K562 (cell line): ENCODE measurements around the gene PLEKHM3. TPM values are rescaled to one million over a fixed set of nuclear protein-coding genes. Genes with fewer than 3 reads are reported as not detected.

Source experiments
- ATAC-seq: fragments of 200-7000 bp; cut with Tn5 transposase; 3 replicates; pipeline ENCODE4 v1.9.1; 2020; ENCODE audit warnings: moderate library complexity
- BruUV-seq: library from RNA; stranded (reverse); fragments of 400-500 nt; replicated peaks from 2 replicates; lab custom pipeline; 2021; lab: Mats Ljungman, UMichigan
- CTCF ChIA-PET: fragments of 300-600 bp; formaldehyde crosslinking; extraction: SDS; loops from one replicate; lab custom pipeline; 2021; ENCODE audit warnings: low intra/inter-chr PET ratio; lab: Yijun Ruan, JAX
- POLR2A ChIA-PET: fragments of 300-600, 350-650 bp; sonication (Branson Sonifier 250); formaldehyde crosslinking; extraction: SDS; loops from one replicate; lab custom pipeline; 2021; ENCODE audit warnings: antibody characterized with exemption, inconsistent platforms; lab: Yijun Ruan, JAX
- DNase-seq, 4 experiments: peaks; one replicate each; pipeline versions ENCODE4 v3.0.0 to v3.0.0-alpha.2; 2011 to 2018; ENCODE audit warnings: low spot score in 3 of 4, mixed read lengths in 3 of 4; ENCODE audit errors: extremely low read depth in 1 of 4
- FAIRE-seq: peaks from 2 replicates; lab custom pipeline; 2011; peaks lifted over from hg19 to GRCh38; lab: Jason Lieb, UNC
- H2AFZ ChIP-seq: 2 replicates; pipeline ENCODE4 v1.6.0; 2011; ENCODE audit warnings: low read depth, low read length, control low read depth, inconsistent platforms
- H3K27ac ChIP-seq: fragments of 200-600 bp; 3 replicates; pipeline ENCODE4 v1.8.0; 2011; ENCODE audit warnings: low read depth, mild to moderate bottlenecking, control low read depth, inconsistent platforms, low read length, moderate library complexity, mixed read lengths; ENCODE audit errors: extremely low read depth
- H3K27me3 ChIP-seq, 2 experiments: fragments of 300-600 bp in 1 of 2; 2 replicates in 1 of 2; 3 replicates in 1 of 2; pipeline versions ENCODE4 v1.6.0 to v1.8.0; 2011; ENCODE audit warnings: inconsistent platforms in 2 of 2, low read length in 2 of 2, mild to moderate bottlenecking in 1 of 2, mixed read lengths in 1 of 2, moderate library complexity in 1 of 2; ENCODE audit not compliant: control insufficient read depth in 2 of 2, insufficient read depth in 2 of 2
- H3K36me3 ChIP-seq: fragments of 300-600 bp; 3 replicates; pipeline ENCODE4 v1.8.0; 2011; ENCODE audit warnings: mild to moderate bottlenecking, low read length, inconsistent platforms; ENCODE audit not compliant: control insufficient read depth, insufficient read depth
- H3K4me1 ChIP-seq, 2 experiments: fragments of 200-600 bp in 1 of 2; replicated peaks in 1 of 2; 2 replicates in 1 of 2; 3 replicates in 1 of 2; pipeline versions ENCODE4 v1.5.1 to v1.8.0; 2011; ENCODE audit warnings: inconsistent platforms in 2 of 2, low read length in 2 of 2, mild to moderate bottlenecking in 1 of 2, mixed read lengths in 1 of 2, moderate library complexity in 1 of 2; ENCODE audit not compliant: control insufficient read depth in 2 of 2, insufficient read depth in 2 of 2
- H3K4me2 ChIP-seq: 2 replicates; pipeline ENCODE4 v1.6.1; 2011; ENCODE audit warnings: low read length, control low read depth, inconsistent platforms, mixed read lengths; ENCODE audit not compliant: insufficient read depth
- H3K4me3 ChIP-seq: fragments of 200-600 bp; sonication (generic), shearing (Covaris generic); 2 replicates; pipeline ENCODE4 v1.5.1; 2016; ENCODE audit warnings: control low read depth, inconsistent platforms
- H3K79me2 ChIP-seq: fragments of 200-600 bp; 3 replicates; pipeline ENCODE4 v1.8.0; 2011; ENCODE audit warnings: low read length, inconsistent platforms; ENCODE audit not compliant: control insufficient read depth, insufficient read depth
- H3K9ac ChIP-seq, 2 experiments: 2 replicates each; pipeline versions ENCODE4 v1.6.0 to v1.6.1; 2011; ENCODE audit warnings: low read depth in 2 of 2, low read length in 2 of 2, control low read depth in 1 of 2, inconsistent platforms in 1 of 2, mild to moderate bottlenecking in 1 of 2, mixed read lengths in 1 of 2; ENCODE audit not compliant: insufficient read depth in 1 of 2
- H3K9me1 ChIP-seq: one replicate; pipeline ENCODE4 v1.6.0; 2011; ENCODE audit warnings: inconsistent platforms, mild to moderate bottlenecking, low read length, moderate library complexity; ENCODE audit not compliant: control insufficient read depth, insufficient read depth
- H3K9me3 ChIP-seq: replicated peaks from 2 replicates; pipeline ENCODE4 v1.5.1; 2011; ENCODE audit warnings: low read depth, low read length, inconsistent platforms; ENCODE audit not compliant: control insufficient read depth, insufficient read depth
- H4K20me1 ChIP-seq: replicated peaks from 2 replicates; pipeline ENCODE4 v1.6.1; 2011; ENCODE audit warnings: low read length, inconsistent platforms, mixed read lengths; ENCODE audit not compliant: control insufficient read depth, insufficient read depth
- MAFF ChIP-seq: IDR thresholded peaks from 2 replicates; pipeline ENCODE4 v1.6.1; 2012; ENCODE audit warnings: low read length, improper control_type of control experiment
- MAZ ChIP-seq, 2 experiments: fragments of 450-650 bp in 1 of 2; sonication (generic) in 1 of 2; formaldehyde crosslinking; IDR thresholded peaks in 1 of 2; conservative IDR thresholded peaks in 1 of 2; 2 replicates each; pipeline versions ENCODE4 v1.4.0 to v1.5.0; 2020; ENCODE audit warnings: mild to moderate bottlenecking in 1 of 2, missing genetic modification reagents in 1 of 2
- MTA2 ChIP-seq: fragments of 450-650 bp; IDR thresholded peaks from 2 replicates; pipeline ENCODE4 v1.6.1; 2016; ENCODE audit warnings: low read depth
- RB1 ChIP-seq: fragments of 450-650 bp; IDR thresholded peaks from 2 replicates; pipeline ENCODE4 v1.6.1; 2017; ENCODE audit warnings: low read depth, mild to moderate bottlenecking
- SMAD1 ChIP-seq: fragments of 150-350 bp; IDR thresholded peaks from 2 replicates; pipeline ENCODE4 v1.6.1; 2014; ENCODE audit warnings: low read length, low read depth; ENCODE audit not compliant: partially characterized antibody
- ZNF384 ChIP-seq: IDR thresholded peaks from 2 replicates; pipeline ENCODE4 v1.6.1; 2012; ENCODE audit warnings: low read depth, low read length, improper control_type of control experiment
- in situ Hi-C: fragments of 300-500 bp; cut with MboI; formaldehyde crosslinking; loops from 4 replicates; pipeline ENCODE4 v1.15.0; 2018; ENCODE audit warnings: inconsistent platforms, mixed read lengths
- intact Hi-C: fragments of 100-400 bp; cut with micrococcal nuclease; formaldehyde crosslinking; loops from 2 replicates; pipeline ENCODE4 v1.14.2; 2022
- polyA plus RNA-seq, 8 experiments: library from polyadenylated mRNA; depleted of rRNA in 4 of 8; stranded (reverse) in 5 of 8; unstranded in 3 of 8; fragments of >200 nt; fragmentation: Nextera tagmentation in 2 of 8; fragmentation: Illumina TruSeq in 1 of 8; extraction: Ambion mirVana in 2 of 8; extraction: Trizol in 1 of 8; gene quantifications; 2 replicates each; pipeline versions ENCODE4 v1.2.1 to v1.2.3, GENCODE V29; 2011 to 2014; ENCODE audit warnings: inconsistent platforms in 1 of 8, missing spikeins in 1 of 8
- total RNA-seq, 7 experiments: library from RNA; depleted of rRNA in 6 of 7; stranded (reverse); fragments of >200 nt in 6 of 7; fragmentation: Illumina TruSeq in 2 of 7; extraction: Trizol in 2 of 7; gene quantifications; 2 replicates each; pipeline versions ENCODE4 v1.2.1 to v1.2.3, GENCODE V29; 2011 to 2021; ENCODE audit warnings: low replicate concordance in 1 of 7
- TF ChIP-seq, protein P1 (sequence below): fragments of 450-650 bp; conservative IDR thresholded peaks from 2 replicates; pipeline ENCODE4 v1.6.1; 2016; ENCODE audit warnings: missing genetic modification characterization, low read depth, mild to moderate bottlenecking, missing compliant biosample characterization, moderate library complexity

Gene PLEKHM3
- total and polyA plus RNA-seq, 9 of the 15 experiments (the other 6 are each of a cell fraction or from before 2014, with no cell fraction given) = 0.24 to 1.6 (median 1.0) TPM

DNA sequence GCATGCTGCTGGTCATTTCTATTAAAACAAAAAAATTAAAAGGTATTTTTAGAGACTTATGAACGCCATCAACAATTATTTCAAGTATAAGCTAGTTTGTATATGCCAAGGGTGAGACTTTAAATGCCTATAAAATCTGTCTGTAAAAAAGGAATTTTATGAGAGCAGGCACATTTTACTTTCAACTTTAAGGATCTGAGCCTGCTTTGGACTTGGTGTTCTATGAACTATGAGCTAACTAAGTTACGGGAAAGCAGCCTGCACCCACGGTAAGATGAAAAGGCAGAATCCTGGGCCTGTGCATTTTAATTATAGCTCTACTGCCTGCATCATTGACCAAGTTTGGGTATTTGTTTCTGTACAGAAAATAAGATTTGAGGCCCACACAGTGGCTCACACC lies 95.4 kb downstream of the PLEKHM3 start (continued):
- TF ChIP-seq ZNF384 (no peak), RB1 (no peak), MAFF (no peak), MAZ (CRISPR knock-in tag; conservative IDR thresholded peaks at IDR 0.05 in 1 of 2, IDR thresholded peaks at IDR 0.05 in 1 of 2) (no peak), SMAD1 (no peak)
- TF ChIP-seq, protein P1, sequence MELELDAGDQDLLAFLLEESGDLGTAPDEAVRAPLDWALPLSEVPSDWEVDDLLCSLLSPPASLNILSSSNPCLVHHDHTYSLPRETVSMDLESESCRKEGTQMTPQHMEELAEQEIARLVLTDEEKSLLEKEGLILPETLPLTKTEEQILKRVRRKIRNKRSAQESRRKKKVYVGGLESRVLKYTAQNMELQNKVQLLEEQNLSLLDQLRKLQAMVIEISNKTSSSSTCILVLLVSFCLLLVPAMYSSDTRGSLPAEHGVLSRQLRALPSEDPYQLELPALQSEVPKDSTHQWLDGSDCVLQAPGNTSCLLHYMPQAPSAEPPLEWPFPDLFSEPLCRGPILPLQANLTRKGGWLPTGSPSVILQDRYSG (tag) = no peak

DNA sequence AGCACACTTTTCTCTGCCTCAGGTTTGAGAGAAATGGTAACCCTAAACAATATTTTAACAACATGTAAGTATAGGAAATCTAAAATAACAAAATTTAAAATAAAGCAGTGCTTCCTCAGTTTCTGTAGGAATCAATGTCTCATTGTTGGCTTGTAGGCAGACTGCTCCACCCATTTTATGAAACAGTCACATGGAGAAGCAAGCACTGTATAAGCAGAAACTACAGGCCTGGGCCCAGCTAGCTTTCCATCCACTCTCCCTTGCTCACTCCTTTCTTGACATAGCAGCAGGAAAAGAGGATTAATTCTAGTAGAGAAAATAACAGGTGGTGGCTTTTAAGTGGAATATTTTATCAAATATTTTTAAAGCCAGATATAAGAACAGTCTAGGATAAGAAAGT lies 97.2 kb downstream of the PLEKHM3 start:
- Histone ChIP-seq H3K27ac (no peak overlapping the region), H3K79me2 (no peaks in the 10 kb centered on the region)
- ChIA-PET POLR2A (no interaction called here), CTCF (no interaction called here)
- FAIRE-seq = no peak
- no peak for TF ChIP-seq MTA2
- TF ChIP-seq, all 486 proteins: peak for 0
- Histone ChIP-seq H3K9ac (no peak overlapping the region), H3K9me3 (no peaks in the 10 kb centered on the region), H3K4me3 (no peak overlapping the region), H3K36me3 (no peaks in the 10 kb centered on the region), H3K4me1 (peaks cover 3 to 4% of the 10 kb centered on the region in 2 experiments; a peak in 4 of 5 replicates), H3K27me3 (no peaks in the 10 kb centered on the region), H2AFZ (no peak overlapping the region), H3K9me1 (no peaks in the 10 kb centered on the region), H4K20me1 (no peaks in the 10 kb centered on the region), H3K4me2 (no peak overlapping the region)
- intact Hi-C loops (no loop called here), in situ Hi-C loops (no loop called here)
- no peak for ATAC-seq
- DNase-seq = no peak
- no TSS peak for BruUV-seq
